Urinary bladder (tissue), 4 donors: ENCODE results near the gene C10orf88. TPM values are rescaled to one million over a fixed set of nuclear protein-coding genes. Genes with fewer than 3 reads are reported as not detected.

Source experiments
- DNase-seq: peaks from one replicate; pipeline ENCODE4 v3.0.0-alpha.2; 2015; ENCODE audit errors: extremely low spot score
- H3K27ac ChIP-seq: one replicate; pipeline ENCODE4 v1.5.1; 2013; ENCODE audit warnings: low read depth, mild to moderate bottlenecking, moderate library complexity
- H3K36me3 ChIP-seq: one replicate; pipeline ENCODE4 v1.6.1; 2013; ENCODE audit warnings: mild to moderate bottlenecking, moderate library complexity; ENCODE audit not compliant: insufficient read depth
- H3K4me1 ChIP-seq: one replicate; pipeline ENCODE4 v1.6.1; 2013; ENCODE audit warnings: mild to moderate bottlenecking, moderate library complexity; ENCODE audit not compliant: insufficient read depth
- H3K4me3 ChIP-seq: one replicate; pipeline ENCODE4 v1.5.1; 2013; ENCODE audit warnings: low read depth, low read length
- WGBS: extraction: QIAGEN DNeasy Blood & Tissue Kit; methylation state at CpG from one replicate; pipeline ENCODE4 v1.1.7; 2013; 5-methylcytosine and 5-hydroxymethylcytosine counted together
- polyA plus RNA-seq: library from polyadenylated mRNA; stranded (reverse); fragments of 200-250 nt; gene quantifications from one replicate; pipeline ENCODE4 v1.2.3, GENCODE V29; 2013
- total RNA-seq: library from RNA; depleted of rRNA; stranded (reverse); fragments of >200 nt; gene quantifications from one replicate; pipeline ENCODE4 v1.2.3, GENCODE V29; 2014
- donor health status: healthy with polysubstance abuse.
- donor health status: healthy.

Gene C10orf88
- total and polyA plus RNA-seq, 2 donors, result 6.0 to 18.5 TPM

DNA sequence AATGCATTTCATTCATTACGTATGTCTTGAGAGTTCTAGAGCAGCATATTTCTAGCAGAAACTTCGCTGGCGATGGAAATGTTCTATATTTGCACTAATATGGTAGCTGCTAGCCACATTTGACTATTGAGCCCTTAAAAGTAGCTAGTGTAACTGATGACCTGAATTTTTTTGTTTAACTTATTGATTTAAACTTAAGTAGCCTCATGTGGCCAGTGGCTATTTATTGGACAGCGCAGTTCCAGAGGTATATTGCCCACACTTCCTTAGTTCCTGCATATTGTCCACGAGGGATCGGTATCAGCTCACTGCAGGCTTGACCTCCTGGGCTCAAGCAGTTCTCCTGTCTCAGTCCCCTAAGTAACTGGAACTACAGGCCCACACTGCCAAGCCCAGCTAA lies 29.9 kb upstream of the C10orf88 start:
- no peak overlapping the region for H3K27ac ChIP-seq
- 96% methylated on average over 6 of the region's 6 CpGs for WGBS
- H3K36me3 ChIP-seq, result no peaks in the 10 kb centered on the region
- no peak for DNase-seq
- H3K4me3 ChIP-seq, result no peak overlapping the region
- no peaks in the 10 kb centered on the region for H3K4me1 ChIP-seq

- peak; percentile 7 for DNase-seq
- 22% methylated on average over 4 of the region's 4 CpGs for WGBS
Observed at GRCh38 chr10:122981066-122981464, 27.0 kb upstream of the C10orf88 start.

DNA sequence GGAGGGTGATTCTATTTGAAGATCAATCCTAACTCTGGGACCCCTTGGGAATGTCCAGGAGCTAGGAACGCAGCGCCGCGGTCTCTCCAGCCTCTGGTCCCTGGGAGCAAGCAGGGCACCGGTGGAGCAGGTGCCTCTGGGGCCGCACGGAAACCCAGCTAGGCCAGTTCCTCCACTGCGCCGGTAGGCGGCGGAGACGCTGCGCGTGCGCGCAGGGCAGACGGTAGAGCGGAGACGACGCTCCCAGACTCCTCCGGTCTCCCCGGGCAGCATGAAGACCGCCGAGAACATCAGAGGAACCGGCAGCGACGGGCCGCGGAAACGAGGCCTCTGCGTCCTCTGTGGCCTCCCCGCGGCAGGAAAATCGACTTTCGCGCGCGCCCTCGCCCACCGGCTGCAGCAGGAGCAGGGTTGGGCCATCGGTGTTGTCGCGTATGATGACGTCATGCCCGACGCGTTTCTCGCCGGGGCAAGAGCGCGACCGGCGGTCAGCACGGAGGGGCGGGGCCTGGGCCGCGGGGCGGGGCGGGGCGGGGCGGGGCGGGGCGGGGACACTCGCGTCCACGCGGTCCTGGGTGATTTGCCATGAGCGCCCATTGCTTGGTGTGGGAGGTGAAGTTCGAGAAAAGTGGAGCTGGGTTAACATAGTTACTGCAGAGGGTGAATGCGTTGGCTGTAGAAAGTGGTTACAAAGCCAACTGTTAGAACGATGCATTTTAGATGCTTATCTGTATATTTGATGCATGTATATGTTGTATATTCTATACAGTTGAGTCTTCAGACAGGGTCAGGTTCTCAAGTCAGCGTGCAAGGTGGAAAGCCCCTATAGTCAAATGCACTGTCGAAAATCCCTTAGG lies 26.4 kb upstream of the C10orf88 start, which contains the start of gene PSTK:
Gene PSTK (plus strand): TSS at position 193 of the 857 bp plus-strand sequence. CDS start 79 bp downstream, at position 272.
- peak within 1 kb of the TSS; percentile 96 for H3K27ac ChIP-seq
- under 1% methylated on average over 73 of the region's 73 CpGs for WGBS
- no peaks in the 10 kb centered on the region for H3K4me1 ChIP-seq
- H3K4me3 ChIP-seq, result peak within 1 kb of the TSS; percentile 73
- H3K36me3 ChIP-seq, result no peaks in the 10 kb centered on the region
- peak; percentile 75 for DNase-seq

More at GRCh38 chr10:122981066-122981464, 27.0 kb upstream of the C10orf88 start:
- H3K4me1 ChIP-seq, result no peaks in the 10 kb centered on the region
- H3K4me3 ChIP-seq, result peak overlapping the region; percentile 35
- H3K36me3 ChIP-seq, result no peaks in the 10 kb centered on the region
- H3K27ac ChIP-seq, result no peak overlapping the region

- H3K36me3 ChIP-seq, result no peaks in the 10 kb centered on the region
- H3K4me3 ChIP-seq, result no peak overlapping the region
- no peak for DNase-seq
- H3K4me1 ChIP-seq, result no peaks in the 10 kb centered on the region
- no peak overlapping the region for H3K27ac ChIP-seq
- WGBS, result 78% methylated on average over 3 of the region's 3 CpGs
Observed at GRCh38 chr10:122974543-122975064, 20.6 kb upstream of the C10orf88 start.

DNA sequence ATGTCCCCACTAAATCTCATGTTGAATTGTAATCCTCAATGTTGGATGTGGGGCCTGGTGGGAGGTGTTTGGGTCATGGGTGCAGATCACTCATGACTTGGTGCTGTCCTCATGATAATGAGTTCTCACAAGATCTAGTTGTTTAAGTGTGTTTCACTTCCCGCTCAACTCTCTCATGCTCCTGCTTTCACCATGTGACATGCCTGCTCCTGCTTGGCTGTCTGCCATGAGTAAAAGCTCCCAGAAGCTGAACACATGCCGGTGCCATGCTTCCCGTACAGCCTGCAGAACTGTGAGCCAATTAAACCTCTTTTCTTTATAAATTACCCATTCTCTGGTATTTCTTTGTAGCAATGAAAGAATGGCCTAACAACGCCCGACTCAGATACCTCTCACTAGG lies 20.0 kb upstream of the C10orf88 start:
- no peak overlapping the region for H3K4me3 ChIP-seq
- no peaks in the 10 kb centered on the region for H3K4me1 ChIP-seq
- WGBS, result 43% methylated on average over 5 of the region's 5 CpGs
- no peaks in the 10 kb centered on the region for H3K36me3 ChIP-seq
- no peak for DNase-seq
- no peak overlapping the region for H3K27ac ChIP-seq

DNA sequence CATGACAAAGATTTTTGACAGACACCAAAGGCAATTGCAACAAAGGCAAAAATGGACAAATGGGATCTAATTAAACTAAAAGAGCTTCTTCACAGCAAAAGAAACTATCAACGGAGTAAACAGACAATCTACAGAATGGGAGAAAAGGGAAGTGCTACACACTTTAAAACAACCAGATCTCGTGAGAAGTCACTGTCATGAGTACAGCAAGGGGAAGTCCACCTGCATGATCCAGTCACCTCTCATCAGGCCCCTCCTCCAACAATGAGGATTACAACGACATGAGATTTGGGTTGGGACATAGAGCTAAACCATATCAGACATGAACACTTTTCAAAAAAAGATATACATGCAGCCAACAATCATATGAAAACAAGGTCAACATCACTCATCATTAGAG lies 14.7 kb upstream of the C10orf88 start:
- no peak for DNase-seq
- 84% methylated on average over 3 of the region's 3 CpGs for WGBS

DNA sequence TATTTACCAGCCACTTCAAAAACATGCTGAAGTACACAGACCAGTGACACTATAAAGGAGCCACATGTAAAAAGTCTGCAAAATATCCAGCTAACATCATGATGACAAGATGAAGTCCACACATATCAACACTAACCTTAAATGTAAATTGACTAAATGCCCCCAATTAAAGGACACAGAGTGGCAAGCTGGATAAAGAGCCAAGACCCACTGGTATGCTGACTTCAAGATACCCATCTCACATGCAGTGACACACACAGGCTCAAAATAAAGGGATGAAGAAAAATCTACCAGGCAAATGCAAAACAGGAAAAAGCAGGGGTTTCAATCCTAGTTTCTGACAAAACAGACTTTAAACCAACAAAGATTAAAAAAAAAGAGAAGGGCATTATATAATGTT lies 12.9 kb upstream of the C10orf88 start:
- Histone ChIP-seq H3K36me3 (no peaks in the 10 kb centered on the region), H3K4me1 (no peaks in the 10 kb centered on the region), H3K27ac (no peak overlapping the region), H3K4me3 (no peak overlapping the region)
- no peak for DNase-seq

More for the DNA sequence above, 14.7 kb upstream of the C10orf88 start:
- H3K4me1 ChIP-seq, result no peaks in the 10 kb centered on the region
- no peaks in the 10 kb centered on the region for H3K36me3 ChIP-seq
- no peak overlapping the region for H3K4me3 ChIP-seq
- H3K27ac ChIP-seq, result no peak overlapping the region

DNA sequence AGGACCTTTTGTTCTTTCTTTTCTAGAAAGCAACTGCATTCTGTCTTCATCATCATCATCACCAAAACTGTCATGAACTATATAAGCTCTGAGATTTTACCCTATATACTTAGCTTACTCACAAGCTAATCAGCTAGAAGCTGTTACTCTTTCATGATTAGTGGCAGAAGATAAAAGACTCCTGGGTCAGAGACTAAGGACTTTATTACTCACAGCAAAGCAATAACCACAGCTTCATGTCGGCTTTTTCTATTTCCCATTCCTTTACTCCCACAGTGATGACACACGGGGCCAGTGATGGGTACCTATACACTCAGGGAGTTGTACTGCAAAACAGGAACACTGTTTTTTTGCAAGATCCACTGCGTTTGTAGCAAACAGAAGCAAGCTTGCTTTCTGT lies 8.4 kb upstream of the C10orf88 start:
- H3K27ac ChIP-seq, result no peak overlapping the region
- no peak overlapping the region for H3K4me3 ChIP-seq
- no peak for DNase-seq
- peaks cover 1% of the 10 kb centered on the region for H3K4me1 ChIP-seq
- H3K36me3 ChIP-seq, result no peaks in the 10 kb centered on the region
- 57% methylated on average over 3 of the region's 3 CpGs for WGBS

GRCh38 chr10:122957474-122957873 lies 3.4 kb upstream of the C10orf88 start:
- Histone ChIP-seq H3K27ac (no peak overlapping the region), H3K4me3 (no peak overlapping the region), H3K4me1 (peaks cover 1% of the 10 kb centered on the region), H3K36me3 (no peaks in the 10 kb centered on the region)
- WGBS, result 68% methylated on average over 5 of the region's 5 CpGs
- DNase-seq, result no peak

DNA sequence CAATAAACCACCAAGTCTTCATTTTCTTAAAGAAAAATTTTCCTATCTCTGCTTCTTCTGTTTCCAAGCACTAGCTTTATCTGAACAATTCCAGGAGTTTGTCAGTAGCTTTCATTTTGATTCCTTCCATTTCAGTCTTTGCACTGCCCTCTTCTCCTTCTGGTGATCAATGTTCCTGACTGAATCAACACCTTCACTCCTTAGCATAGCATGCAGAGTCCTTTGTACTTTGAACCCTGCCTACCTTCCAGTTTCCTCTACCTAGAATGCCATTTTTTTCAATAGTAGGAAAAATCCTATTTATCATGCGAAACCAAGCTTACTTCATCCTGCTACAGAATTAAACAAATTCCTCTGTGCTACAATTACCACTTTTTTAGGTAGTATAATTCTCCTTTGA lies 1.9 kb upstream of the C10orf88 start:
- H3K4me3 ChIP-seq, result no peak overlapping the region
- 86% methylated on average over 1 of the region's 1 CpG for WGBS
- peaks cover 1% of the 10 kb centered on the region for H3K4me1 ChIP-seq
- no peaks in the 10 kb centered on the region for H3K36me3 ChIP-seq
- no peak for DNase-seq
- no peak overlapping the region for H3K27ac ChIP-seq

DNA sequence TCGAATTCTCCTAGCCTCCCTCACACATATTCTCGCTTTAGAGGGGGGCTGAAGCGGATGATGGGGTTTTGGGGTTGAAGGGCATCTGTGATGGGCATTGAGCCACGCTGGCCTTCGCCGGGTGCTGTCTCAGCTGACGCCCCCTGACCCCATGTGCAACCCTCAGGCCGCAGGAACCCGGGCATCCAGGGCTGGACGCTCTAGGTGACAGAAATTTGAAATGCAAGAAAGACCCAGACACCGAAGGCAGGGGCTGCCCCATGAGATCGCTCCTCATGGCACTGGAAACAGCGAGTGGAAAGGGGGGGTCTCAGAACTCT lies 664 bp upstream of the C10orf88 start:
- no peak for DNase-seq
- 62% methylated on average over 13 of the region's 13 CpGs for WGBS
- peak overlapping the region; percentile 1 for H3K4me3 ChIP-seq
- H3K4me1 ChIP-seq, result peaks cover 1% of the 10 kb centered on the region
- no peaks in the 10 kb centered on the region for H3K36me3 ChIP-seq
- no peak overlapping the region for H3K27ac ChIP-seq

- Histone ChIP-seq H3K27ac (no peak overlapping the region), H3K4me1 (no peaks in the 10 kb centered on the region), H3K4me3 (no peak overlapping the region), H3K36me3 (no peaks in the 10 kb centered on the region)
- no peak for DNase-seq
- WGBS, result 95% methylated on average over 3 of the region's 3 CpGs
Observed at GRCh38 chr10:122949296-122949695, 4.7 kb downstream of the C10orf88 start.

- no peak for DNase-seq
- Histone ChIP-seq H3K36me3 (peaks cover 2% of the 10 kb centered on the region), H3K4me3 (no peak overlapping the region), H3K27ac (no peak overlapping the region), H3K4me1 (no peaks in the 10 kb centered on the region)
- WGBS, result 33% methylated on average over 1 of the region's 1 CpG
Observed at GRCh38 chr10:122939856-122940543, 14.0 kb downstream of the C10orf88 start.
